Femur (tissue), 1 donor: Measurements from ENCODE around the gene TRIM31.

Experiments used
- DNase-seq: peaks from one replicate; pipeline ENCODE4 v3.0.0-alpha.2; 2017

Gene TRIM31

DNA sequence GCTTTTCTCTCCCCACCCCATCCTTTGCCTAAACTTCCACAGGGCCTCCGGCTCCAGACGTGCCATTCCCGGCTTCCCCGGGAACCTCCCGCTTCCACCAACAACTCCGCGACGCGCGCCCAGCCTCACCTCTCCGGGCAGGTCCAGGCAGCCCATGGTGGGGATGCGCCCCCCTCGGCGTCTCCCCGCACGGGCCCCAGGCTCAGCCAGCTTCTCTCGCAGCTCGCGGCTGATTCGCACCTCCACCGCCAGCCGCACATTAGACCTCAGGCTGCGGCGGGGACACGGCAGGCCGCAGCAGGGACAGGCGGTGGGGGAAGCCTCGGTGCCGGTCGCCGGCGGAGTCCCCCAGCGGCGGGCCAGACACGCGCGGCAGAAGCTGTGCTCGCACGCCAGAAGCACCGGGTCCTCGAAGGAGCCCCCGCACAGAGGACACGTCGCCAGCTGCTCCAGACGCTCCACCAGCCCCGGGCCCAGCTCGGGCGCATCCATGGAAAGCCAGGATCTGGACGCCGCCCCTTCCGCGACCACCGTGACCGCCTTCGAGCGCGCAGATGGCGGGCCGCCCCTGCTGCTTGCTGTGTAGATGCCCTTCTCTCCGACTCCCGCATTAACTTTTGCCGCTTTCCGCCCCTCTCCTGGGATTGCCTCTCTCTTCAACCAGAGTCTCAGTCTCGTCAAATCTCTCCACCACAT is 37.6 kb downstream of the TRIM31 start, which contains the start of gene RNF39:
Gene RNF39, minus strand, starts transcription at position 676 of the 696 bp plus-strand sequence. Its CDS starts 184 bp downstream, at position 492.
- DNase-seq, result peak; percentile 22

DNA sequence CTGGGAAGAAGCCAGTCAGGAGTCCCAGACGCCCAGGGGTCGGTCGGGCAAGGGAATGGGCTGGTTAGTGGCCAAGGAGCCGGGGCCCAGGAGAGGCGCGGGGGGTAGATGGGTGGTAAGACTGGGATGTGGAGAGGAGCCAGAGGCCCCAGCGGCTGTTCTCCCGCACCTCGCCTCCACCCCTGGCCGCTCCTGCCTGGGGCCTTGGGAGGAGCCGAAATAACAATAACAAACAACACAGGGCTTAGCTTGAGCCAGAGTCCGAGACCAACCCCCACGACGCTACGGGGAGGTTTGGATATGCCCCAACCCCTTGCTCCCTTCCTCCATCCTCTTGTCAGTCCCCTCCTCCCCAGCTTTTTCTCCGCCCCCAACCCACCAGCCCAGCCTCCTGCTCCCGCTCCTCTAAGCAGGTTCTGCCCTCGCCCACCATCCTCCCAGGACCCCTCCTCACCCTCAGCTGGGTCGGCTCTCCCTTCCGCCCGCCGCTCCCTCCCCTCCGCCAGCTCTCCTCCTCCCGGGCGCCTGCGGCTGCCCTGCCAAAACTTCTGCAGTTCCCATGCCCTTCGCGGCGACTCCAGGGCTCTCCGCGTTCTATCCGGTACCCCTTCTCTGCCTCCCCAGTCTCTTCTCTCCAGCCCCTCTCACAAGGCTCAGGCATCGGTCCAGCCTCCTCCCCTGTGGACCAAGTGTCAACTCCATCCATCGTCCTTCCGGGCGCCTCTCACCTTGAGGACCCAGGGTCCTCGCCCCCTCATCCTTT is 38.4 kb downstream of the TRIM31 start:
- DNase-seq, result peak; percentile 27

DNA sequence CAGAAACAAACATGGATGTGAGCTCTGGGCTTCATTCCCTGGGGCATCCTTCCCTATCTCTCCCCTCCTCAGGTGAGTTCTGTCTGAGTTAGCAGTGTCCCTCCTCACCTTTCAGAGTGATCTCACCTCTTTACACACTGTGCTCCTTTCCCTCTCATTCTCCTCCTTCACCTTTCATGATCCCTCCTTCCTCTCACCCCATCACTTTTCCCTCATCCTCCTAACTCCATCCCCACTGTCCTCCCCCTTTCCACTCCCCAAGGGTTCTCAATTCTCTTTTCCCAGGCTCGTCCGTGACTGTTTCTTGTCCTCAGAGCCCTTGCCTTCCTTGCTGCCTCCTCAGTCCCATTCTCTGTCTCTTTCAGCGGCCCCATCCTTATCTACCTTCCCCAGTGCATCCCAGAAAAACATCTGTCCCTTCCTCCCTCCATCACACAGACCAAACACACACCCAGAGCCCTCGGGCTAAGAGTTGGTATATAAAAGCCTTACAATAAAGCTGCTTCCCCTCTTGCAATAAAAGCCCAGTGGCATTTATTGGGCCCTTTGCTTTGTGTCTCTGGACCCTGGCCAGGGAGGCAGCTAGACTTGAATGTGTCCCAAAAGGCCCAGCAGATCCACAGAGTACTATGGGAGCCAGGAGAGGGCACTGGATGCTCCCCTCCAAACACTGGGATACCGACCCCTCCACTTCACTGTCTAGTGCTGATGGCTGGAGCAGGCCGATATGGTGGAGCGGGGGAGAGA is 39.2 kb downstream of the TRIM31 start:
- DNase-seq, result no peak

- DNase-seq, result no peak
These were observed 41.0 kb downstream of the TRIM31 start for GRCh38 chr6:30071858-30072257.

DNA sequence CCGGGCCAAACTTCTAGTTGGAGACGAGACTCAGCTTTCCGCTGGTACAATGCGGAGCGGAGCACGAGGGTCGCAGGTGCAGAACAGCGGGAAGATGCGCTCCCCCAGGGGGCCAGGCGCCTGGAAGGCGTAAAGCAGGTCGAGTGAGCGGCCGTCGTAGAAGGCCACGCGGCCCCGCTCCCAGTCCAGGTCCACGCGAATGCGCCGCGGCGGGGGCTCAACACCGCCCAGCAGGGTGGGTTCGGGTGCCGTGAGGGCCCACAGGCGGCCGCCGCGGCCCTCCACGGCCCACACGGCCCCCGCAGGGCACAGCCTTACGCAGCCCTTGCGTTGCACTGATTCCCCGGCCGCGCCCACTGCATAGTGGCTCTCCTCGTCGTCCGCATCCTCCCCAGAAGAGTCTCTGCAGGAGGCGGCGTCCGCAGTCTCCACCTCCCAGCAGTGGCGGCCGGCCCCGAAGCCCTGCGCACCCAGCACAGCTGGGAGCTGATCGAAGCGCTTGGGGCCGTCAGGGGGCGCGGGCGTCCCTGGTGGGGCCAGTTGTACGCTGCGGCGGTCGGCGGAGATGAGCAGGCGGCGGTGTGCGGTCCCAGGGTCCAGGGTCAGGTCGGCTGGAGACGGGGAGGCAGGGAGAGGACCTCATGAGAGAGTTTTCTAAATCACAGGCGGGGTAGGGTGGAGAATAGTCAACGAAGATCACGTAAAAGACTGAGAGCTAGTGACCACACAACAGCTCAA is 41.6 kb downstream of the TRIM31 start:
- DNase-seq, result peak; percentile 38

GRCh38 chr6:30067460-30068139 is 45.3 kb downstream of the TRIM31 start:
- DNase-seq, result no peak

GRCh38 chr6:30066577-30067459 is 46.1 kb downstream of the TRIM31 start, which contains the start of gene PPP1R11:
PPP1R11 (plus strand) TSS chr6:30067198; CDS start chr6:30067411, 213 bp downstream.
- DNase-seq, result peak; percentile 99

DNA sequence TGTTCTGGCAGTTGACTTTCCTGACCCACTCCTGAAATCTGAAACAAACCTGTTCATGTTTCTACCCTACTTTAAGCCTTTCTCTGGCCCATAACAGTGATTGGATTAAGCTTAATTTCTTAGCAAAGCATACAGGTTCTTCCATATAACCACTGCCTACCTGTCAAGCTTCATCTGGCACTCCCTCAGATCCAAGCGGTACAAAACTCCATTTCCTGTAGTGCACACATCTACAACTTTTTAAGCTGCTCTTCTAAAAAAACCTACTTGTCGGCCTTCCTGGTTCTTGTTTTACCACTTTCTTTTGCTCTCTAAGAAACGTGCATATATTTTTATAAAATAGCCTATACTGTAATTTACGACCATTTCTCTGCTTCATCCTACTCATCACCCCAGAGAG is 46.8 kb downstream of the TRIM31 start:
- DNase-seq, result no peak

- no peak for DNase-seq
These were observed 49.6 kb downstream of the TRIM31 start for GRCh38 chr6:30063315-30063714.

DNA sequence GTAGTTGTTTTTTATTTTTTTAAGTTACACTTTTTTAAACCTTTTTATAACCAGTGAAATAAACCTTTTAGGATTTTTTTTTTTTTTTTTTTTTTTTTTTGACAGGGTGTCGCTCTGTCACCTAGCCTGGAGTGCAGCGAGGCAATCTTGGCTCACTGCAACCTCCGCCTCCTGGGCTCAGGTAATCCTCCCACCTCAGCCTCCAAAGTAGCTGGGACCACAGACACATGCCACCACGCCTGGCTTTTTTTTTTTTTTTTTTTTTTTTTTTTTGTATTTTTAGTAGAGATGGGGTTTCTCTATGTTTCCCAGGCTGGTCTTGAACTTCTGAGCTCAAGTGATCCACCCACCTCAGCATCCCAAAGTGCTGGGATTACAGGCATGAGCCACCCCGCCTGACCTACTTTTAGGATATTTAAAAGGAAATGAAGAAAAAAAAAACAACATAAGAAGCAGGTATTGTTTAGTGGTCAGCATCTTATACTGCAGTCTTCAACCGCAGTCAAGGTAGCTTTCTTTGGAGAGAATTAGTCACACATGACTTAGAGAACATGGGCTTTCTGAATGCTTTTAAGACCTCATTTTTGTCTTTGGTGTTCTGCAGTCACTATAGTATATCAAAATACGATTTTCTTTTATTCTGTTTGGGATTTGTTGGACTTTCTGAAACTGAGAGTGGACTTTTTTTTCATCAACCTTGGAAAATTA is 50.3 kb downstream of the TRIM31 start:
- no peak for DNase-seq

DNA sequence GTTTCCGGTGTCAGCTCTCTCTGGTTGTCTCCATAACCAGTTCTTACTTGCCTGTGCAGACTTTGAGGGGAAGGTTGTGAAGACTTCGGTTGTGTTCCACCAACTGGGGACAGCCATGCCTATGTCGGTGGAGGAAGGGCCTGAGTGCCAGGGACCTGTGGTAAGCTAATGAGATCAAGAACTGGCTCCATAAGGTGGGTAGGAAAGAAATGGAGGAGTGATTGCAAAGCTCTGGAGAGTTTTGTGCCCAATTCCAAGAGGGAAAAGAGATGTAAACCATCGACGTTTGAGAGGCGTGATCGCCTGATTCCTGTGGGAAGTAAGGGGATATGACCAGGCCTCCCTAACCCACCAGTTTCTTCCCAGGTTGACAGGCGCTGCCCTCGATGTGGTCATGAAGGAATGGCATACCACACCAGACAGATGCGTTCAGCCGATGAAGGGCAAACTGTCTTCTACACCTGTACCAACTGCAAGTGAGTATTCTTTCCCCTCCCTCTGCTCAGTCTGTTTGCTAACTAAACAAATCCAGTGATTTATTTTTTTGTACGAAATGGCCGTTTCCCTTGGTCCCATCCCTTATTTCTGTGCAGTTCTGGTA is 50.9 kb downstream of the TRIM31 start:
- peak; percentile 29 for DNase-seq

DNA sequence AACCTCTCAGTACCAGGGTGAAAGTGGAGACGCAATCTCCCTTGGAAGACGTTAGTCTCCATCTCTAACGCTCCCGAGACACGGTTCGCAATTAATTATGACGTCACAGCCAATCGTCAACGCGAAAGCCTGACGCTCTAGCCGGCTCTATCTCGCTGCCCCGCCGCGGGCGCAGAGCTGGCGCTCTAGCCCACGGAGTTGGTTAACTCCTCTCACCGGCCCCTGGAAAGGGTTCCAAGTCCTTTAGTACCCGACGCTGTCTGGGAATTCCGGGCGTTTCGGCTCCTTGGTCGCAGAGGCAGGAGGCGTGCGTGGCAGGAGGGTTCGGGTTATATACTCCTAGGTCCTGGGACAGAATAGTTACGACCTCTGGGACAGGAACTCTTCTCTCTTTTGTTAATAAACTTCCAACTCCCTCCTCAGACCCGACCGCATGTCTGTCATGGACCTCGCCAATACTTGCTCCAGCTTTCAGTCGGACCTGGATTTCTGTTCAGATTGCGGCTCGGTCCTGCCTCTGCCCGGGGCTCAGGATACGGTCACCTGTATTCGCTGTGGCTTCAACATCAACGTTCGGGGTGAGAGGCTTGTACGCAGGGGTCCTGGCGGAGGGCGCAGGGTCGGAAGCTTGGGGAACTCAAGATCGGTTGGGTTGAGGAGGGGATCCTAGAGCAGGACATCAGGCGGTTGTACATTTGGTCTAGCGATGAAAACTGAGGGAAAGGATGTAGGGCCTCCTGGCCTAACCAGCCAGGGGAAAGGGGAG is 51.6 kb downstream of the TRIM31 start, which contains the start of gene POLR1H:
Gene POLR1H, plus strand, starts transcription at position 174 of the 766 bp plus-strand sequence. Its CDS starts 260 bp downstream, at position 434.
- peak; percentile 96 for DNase-seq

DNA sequence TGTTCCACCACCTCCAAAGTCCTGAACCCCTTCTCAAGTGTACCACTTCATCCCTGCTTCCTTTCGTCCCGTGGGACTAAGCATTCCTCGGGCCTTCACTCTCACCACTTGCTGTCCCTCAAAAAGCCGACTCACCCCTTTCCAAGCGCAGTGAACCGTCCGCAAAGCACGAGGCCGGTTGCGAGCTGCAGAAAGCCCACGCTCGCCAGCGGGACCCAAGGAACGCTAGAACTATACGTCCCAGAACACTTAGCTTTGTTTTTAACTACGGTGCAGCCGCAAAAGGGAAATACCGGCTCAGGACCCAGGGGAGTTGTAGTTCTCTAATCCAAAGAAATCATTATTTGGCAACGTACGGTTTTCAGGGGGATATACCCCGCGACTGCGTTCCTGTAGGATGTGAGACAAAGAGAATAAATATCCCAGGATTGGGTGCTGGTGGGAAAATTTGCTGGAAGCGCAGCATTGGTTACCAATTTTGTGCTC is 52.2 kb downstream of the TRIM31 start:
- peak; percentile 47 for DNase-seq

- no peak for DNase-seq
These were observed 57.4 kb downstream of the TRIM31 start for GRCh38 chr6:30055513-30055912.

DNA sequence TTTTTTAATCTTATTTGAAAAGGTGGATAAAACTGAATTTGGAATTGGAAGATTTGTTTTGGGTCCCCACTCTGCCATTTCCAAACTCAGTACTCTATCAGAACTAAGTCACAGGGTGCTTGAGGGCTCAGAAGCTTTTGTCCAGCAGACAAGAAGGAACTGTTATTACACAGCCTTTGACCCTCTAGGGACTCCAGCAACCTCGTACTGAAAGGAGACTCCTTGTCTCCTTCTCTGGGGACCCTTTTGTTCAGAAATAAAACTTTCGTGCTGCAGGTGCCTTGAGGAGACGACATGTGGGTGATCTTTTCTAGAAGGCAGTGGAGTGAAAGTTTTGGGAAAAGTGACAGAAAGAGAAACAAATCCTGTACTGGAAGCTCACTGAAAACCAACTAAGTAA is 59.2 kb downstream of the TRIM31 start:
- DNase-seq, result no peak
